HG03196 (cell line): ENCODE data around the gene RLN3.
A peak's percentile ranks its signal among the peaks of the same experiment; 100 is the strongest.
"Not testable (repeated sequence)": the region's sequence is repeated elsewhere in the genome, so short reads cannot be mapped to it uniquely, and the experiment has no call there.

Experiments
- ATAC-seq: cut with Tn5 transposase; IDR thresholded peaks from one replicate; pipeline ENCODE4 v1.9.1; 2021; ENCODE audit not compliant: unreplicated experiment

The RLN3 gene

DNA sequence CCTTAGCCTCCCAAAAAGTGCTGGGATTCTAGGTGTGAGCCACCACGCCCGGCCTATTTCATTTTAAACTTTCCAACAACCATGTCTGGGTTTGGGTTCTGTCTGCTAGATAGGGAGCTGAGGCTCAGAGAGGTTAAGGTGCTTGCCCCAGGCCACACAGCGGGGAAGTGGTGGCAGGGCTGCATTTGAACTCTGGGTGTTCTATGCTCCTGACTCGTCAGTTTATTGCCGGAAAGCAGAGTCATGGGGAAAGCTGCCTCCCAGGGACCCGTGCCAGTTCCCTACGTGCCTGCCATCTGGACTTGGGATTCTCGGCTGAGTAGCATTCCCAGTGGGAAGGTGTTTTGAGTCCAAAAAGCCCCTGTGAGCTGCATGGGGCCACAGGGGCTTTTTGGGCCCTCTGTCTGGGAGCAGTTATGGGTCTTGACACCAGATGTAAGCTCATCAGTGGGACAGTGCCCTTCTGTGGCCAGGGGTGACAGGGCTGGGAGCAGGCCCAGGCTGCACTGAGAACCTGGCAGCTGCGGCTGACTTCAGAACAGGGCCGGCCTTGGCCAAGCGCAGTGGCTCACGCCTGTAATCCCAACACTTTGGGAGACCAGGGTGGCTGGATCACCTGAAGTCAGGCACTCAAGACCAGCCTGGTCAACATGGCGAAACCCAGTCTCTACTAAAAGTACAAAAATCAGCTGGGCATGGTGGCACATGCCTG, 32.8 kb upstream of the RLN3 start:
- ATAC-seq = no peak

DNA sequence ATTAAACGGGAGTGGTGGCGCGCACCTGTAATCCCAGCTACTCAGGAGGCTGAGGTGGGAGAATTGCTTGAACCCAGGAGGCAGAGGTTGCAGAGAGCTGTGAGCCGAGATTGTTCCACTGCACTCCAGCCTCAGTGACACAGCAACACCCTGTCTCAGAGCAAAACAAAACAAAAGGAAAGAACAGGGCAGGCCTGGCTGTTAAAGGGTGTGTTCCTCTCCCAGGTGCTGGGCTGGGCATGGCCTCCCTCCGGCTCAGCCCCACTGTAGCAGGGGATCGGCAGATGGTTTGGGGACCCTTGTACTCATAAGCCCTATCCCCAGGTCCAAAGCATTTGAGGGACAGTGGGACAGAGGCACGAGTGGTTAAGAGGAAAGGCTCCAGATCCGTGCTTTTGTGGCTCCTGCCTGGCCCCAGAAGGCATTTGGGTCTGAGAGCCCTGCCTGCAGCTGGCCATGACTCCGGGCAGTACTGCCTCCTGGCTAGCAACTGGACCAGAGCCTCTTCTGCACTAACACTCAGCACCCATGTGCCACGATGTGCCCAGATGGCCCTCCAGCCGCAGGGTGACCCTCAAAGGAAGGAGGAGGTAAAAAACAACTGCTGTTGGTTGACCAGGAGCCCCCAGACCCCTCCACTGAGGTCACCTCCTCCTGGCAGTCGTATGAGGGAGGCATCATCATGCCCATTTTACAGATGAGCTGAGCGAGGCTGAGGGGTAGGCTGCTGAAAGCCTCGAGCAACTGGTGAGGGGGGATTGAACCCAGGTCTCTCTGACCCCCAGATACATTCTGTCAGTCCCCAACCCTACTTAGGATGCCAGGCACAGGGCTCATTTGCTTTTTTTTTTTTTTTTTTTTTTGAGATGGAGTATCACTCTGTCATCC, 31.8 kb upstream of the RLN3 start:
- no peak for ATAC-seq

DNA sequence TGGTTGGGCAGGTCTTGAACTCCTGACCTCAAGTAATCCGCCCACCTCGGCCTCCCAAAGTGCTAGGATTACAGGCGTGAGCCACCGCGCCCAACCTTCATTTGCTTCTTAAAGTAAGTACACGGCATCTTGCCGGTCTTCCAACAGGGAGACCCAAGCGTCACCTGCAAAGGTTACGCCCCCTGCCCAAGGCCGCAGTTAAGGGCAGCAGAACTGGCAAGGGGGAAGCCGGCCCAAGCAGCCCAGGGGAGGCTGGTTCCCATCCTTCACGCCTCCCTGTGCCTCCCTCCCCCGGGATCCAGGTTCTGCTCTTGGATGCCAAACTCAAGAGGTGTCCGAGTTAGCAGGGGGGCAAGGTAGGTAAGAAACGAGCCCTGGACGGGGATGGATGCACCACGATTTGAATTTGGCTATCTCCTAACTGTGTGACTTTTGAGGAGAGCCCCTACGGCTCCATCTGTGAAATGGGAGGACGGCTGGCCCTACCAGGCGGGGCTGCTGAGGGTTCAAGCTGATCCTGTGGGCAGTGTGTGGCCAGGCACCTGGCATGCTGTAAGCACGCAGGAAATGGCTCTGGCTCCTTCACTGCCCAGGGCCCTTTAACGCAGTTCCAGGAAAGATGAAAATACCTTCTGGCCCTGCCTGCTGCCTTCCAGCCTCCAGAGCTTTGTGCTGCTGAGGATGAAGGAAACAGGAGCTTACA, 30.9 kb upstream of the RLN3 start:
- ATAC-seq = no peak

DNA sequence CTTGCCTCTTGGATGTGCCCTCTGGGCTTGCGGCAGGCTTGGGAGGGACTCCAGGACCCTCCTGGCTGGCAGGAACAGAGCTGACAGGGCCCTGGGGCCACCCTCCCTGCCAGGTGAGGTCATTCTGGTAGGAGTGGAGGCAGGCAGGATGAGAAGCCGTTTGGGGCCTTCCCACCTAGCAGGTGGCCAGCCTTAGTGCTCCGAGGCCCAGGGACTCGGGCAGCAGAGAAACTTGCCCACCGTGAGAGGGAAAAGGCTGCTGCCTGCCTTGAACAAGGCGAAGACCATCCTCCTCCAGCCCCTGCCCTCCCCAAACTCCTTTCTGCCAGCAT, 30.4 kb upstream of the RLN3 start:
- no peak for ATAC-seq

DNA sequence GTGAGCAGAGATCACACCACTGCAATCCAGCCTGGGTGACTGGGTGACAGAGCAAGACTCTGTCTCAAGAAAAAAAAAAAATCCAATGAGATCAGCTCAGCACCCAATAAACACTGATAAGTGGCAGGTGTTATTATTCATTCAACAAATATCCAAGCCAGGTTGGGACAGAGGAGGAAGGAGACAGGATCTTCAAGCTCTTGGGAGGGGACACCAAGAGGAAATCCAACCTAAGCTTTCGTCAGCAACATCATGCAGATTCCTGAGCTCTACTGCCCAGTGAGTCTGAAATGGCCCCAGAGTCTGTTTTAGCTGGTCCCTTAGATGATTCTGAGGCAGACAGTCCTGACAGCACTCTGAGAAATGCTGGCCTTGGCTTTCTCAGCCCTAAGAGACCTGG, 29.5 kb upstream of the RLN3 start:
- ATAC-seq = no peak

DNA sequence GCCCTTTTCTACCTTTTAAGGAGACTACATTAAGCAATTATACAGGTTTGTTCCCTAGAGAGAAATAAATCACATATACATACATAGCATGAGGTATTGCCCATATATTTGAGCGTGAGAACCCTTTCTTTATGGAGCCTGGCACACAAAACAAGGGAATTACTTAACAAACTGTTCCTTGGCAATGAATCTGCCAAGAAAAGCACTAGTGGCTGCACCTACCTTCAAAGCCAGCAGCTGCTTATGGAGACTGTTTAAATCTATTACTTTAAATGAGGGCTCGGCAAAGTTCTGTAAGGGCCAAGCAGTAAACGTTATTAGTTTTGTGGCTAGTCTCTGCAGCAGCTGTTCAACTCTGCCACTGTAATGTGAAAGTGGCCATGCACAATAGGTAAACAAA, 28.9 kb upstream of the RLN3 start:
- ATAC-seq = no peak

DNA sequence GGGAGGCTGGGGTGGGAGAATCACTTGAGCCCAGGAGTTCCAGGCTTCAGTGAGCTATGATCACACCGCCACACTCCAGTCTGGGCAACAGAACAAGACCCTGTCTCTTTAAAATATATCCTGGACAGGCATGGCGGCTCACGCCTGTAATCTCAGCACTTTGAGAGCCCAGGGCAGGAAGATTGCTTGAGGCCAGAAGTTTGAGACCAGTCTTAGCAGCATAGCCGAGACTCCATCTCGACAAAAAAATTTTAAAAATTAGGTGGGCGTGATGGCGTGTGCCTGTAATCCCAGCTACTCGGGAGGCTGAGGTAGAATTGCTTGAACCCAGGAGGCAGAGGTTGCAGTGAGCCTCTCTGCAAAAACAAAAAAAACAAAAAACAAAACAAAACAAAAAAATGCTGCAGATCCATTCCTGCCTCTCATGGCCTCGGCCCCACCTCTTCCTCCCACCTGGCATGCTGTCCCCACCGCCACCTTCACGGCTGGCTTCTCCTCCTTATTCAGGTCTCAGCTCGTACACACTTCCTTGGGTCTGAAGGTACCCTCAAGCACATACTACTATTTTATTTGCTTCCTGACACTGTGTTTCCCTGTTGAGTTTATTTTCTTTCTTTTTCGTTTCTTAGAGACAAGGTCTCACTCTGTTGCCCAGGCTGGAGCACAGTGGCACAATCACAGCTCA, 27.1 kb upstream of the RLN3 start:
- ATAC-seq = no peak

DNA sequence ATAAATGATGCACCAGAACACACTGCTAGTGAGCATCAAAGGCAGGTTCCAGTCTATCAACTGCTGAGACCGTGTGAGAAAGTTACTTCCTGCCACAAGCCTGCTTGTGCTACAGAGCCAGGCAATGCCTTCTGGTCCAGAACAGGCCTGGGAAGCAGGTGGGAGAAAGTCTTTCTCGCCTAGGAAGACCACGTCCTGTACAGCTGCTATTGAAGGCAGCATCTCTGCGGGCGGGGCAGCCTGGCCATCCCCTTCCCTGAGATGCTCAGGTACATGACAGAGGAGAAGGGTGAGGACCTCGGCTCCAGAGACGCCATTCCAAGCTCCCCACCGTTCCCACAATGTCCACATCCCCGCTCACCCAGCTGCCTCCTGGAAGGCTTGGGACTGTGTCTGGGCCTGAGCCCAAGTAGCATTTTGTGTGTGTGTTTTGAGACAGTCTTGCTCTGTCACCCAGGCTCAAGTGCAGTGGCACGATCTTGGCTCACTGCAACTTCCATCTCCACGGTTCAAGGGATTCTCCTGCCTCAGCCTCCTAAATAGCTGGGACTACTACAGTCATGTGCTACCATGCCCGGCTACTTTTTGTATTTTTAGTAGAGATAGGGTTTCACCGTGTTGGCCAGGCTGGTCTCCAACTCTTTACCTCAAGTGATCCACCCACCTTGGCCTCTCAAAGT, 25.2 kb upstream of the RLN3 start:
- ATAC-seq = no peak

DNA sequence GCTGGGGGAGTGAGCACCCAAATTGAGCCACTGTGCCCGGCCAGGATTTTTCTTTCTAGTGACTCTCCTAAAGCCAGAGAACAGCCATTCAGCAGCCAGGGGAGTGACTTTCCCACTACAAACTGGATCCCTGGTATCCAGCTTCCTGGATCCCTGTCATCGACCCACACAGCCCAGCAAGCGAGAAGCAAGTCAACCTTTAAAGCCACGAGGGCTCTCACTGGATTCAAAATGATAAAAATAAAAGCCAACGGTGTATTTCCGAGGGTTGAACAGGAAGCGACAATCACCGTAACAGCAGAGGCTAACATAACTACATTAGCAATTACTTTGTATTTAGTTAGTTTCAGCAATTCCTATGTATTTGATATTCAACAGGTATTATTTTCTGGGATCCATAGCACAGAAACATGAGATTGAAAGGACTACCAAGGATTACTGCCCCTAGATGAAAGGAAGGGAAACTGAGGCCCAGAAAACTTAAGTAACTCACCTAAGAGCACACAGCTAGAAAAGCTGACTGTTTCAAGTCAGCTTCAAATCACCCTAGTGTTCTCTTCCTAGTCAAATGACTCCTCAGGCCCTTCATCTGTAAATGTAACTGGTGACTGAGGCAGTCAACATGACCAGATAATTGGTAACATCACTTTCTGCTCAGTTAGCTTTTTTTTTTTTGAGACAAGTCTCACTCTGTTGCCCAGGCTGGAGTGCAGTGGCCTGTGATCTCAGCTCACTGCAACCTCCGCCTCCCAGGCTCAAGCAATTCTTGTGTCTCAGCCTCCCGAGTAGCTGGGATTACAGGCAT, 24.5 kb upstream of the RLN3 start:
- ATAC-seq = no peak

DNA sequence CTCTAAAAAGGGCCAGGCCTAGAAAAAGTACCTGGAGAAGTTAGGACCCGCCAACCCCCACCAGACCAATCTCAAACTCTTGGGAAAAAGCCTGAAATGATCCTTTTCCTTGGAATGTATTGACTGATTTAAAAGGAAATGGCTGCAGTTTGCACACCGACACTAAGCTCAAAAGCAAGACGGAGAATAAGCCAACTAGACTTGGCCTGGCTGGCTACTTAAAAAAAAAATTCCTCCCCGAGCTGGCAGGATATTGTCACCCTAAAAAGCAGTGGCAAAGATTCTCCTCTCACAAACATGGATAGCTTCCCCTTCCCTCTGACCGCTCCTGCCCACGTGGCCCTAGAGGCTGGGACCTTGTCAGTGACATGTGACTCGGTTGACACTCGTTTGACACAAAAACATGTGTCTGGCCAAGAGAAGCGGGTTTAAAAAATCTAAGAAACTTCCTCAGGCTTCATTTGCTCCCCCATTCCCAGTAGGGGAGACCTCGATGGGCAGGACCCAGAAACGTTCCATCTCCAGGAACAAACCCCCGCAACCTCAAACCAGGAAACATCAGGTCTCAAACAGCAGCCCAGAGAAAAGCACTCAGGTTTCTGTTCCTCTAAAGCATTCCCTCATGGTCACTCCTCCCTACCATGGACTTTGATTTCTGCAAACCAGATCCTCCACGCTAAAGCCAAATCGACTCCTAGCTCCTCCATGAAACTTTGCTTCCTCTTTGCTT, 23.2 kb upstream of the RLN3 start:
- no peak for ATAC-seq

DNA sequence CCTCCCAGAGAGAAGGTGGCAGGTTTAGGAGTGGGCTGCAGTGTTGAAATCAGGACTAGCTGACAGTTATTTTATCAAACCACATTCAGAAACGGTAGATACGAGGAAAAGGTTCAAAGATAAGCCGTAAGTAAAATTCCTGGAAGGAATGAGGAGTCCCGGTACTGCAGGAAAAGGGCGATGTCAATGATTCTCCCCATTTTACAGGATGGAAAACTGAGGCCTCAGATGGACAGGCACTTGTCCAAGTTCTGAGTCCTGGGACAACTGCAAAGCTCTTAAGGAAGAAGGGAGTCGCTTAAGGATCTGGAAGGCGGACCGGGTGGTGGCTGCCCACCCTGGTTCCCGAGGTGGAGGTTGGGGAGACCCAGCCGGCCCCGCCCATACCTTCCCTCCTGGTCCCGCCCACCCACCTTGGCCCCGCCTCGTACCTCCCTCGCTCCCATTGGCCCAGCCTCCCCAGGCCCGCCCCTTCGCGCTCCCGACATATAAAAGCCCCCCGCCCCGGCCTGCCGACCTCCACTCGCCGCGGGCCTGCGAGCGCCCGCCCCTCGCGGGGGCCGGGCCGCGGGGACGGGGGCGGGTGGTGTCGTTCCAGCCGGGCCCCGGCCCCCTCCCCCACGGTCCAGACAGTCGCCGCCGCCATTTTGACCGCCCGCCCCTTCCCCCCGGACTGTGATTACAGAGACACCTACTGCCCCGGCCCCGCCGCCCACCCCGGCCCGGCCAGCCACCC, 22.4 kb upstream of the RLN3 start:
- peak; percentile 41 for ATAC-seq

DNA sequence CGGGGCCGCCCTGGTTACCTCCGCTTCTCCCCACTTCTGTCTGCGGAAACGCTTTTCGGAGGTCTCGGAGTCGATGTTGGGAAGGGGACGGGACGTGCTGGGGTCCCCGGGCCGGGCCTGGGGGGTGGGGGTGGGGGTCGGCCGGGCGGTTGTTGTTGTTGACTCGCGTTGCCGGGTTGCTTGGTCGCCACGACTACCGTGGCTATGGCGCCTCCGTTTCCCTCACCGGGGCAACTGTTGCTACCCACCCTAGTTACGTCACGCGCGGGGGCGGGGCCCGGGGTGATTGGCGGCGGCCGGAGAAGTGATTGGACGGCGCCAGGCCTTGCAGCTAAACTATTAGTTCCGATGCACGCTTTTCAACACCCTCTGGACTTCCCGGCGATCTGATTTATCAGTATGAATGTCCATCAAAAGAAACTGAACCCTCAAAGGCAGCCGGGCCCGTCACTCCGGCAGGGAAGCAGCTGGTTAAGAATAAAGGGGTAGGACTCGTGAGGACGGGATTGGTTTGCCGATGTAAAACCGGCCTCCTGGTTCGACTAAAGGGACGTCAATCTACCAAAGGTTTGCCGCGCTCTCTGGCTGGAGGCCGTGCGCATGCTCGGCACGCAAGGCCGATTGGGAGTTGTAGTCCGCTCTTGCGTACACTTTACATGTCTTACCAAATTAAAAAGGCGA, 21.7 kb upstream of the RLN3 start, which contains the start of gene RFX1:
Gene RFX1, minus strand, starts transcription at position 236 of the 681 bp plus-strand sequence. CDS start 12,477 bp downstream, outside the sequence.
- peak; percentile 70 for ATAC-seq

DNA sequence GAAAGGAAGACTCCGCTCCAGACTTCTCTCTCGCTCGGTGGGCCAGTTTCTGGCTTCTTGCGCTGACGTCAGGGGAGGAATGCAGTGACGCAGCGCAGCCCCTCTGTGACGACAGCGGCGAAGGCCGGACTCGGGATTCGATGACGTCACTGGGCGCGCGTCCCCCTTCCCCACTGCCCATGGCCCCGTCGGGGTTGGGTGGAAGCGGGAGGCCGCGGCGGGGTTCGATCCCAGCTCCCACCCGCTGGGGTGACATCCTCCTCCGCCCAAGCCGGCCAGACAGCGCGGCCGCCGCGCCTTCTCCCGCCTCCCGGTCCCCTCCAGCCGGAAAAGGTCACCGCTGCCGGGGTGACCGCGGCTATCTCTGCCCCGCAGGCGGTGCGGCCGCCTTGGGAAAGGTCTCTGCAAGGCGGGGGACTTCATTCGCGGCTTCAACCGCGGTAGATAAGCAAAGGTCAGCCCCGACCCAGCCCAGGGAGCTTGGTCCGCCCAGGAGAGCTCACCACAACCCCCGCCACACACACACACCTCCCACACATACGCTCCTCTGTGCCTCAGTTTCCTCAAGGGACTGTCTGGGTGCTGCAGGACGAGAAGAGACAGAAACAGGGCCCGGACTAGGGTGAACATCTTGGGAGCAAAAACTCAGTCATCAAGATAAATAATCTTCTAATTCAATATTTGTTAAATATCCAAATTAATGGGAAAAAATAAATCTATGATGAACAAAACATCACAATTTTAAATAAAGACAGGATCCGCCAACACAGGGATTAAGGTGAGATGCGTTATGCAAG, 21.0 kb upstream of the RLN3 start:
- peak; percentile 27 for ATAC-seq

DNA sequence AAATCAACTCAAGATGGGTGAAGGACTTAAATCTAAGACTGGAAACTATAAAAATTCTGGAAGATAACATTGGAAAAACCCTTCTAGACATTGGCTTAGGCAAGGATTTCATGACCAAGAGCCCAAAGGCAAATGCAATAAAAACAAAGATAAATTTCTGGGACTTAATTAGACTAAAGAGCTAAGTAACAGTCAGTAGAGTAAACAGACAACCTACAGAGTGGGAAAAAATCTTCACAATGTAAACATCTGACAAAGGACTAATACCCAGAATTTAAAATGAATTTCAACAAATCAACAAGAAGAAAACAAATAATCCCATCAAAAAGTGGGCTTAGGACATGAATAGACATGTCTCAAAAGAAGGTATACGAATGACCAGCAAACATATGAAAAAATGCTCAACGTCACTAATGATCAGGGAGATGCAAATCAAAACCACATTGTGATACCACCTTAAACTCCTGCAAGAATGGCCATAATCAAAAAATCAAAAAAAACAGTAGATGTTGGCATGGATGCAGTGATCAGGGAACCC, 15.5 kb upstream of the RLN3 start:
- no peak for ATAC-seq

DNA sequence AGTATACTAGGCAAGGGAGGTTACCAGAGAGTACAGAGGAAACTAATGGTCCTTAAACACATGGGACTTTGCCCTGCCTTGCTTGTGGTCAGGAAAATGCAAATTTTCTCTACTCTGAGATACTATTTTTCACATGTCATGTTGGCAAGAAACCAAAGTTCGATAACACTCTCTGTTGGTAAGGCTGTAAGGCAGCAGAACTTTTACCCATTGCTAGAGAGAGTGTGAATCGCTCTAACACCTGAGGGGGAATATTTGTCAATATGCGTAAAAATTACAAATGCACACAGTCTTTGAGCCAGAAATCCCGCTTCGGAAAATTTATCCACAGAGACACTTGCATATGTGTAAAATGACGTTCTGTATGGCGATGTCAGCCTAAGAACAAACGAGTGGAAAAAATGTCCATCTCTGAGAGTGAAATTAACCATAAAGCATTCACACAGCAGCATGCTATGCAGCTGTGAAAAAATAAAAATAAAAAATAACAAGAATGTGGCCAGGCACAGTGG, 12.4 kb upstream of the RLN3 start:
- ATAC-seq = peak; percentile 82

DNA sequence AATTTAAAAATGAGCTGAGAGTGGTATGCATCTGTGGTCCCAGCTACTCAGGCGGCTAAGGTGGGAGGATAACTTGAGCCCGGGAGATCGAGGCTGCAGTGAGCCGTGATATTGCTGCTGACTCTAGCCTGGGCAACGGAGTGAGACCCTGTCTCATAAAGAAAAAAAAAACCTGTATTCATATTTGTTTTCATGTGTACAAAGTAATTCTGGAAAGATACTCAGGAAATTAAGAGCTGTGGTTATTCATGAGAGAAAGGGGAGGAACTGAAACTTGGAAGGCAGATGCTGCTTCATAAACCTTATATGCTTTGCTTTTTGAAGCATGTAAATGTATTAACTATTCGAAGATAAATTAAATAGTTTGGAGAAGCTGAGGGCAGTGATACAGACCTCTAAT, 8.8 kb upstream of the RLN3 start:
- no peak for ATAC-seq

DNA sequence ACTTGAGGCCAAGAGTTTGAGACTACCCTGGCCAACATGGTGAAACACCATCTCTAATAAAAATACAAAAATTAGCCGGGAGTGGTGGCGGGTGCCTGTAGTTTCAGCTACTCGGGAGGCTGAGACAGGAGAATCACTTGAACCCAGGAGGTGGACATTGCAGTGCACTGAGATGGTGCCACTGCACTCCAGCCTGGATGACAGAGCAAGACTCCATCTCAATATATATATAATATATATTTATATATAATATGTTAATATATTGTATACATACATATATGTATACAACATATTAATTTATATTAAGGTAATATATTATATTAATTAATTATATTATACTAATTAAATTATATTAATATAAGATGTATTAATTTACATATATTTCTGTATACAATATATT, 8.2 kb upstream of the RLN3 start:
- not testable (repeated sequence) for ATAC-seq
